Femur (tissue), 1 donor: ENCODE data around the gene NOP14.
"Not testable (repeated sequence)": the region's sequence is repeated elsewhere in the genome, so short reads cannot be mapped to it uniquely, and the experiment has no call there.

Source experiments
- DNase-seq: peaks from one replicate; pipeline ENCODE4 v3.0.0-alpha.2; 2017

NOP14 gene

GRCh38 chr4:2963175-2963965, at the start of gene NOP14, which contains the start of gene GRK4:
Gene NOP14 (minus strand): TSS chr4:2963406. CDS start chr4:2963319, 87 bp downstream.
Gene GRK4 (plus strand): TSS chr4:2963571. CDS start chr4:2964071, 500 bp downstream.
- DNase-seq: peak; percentile 99

DNA sequence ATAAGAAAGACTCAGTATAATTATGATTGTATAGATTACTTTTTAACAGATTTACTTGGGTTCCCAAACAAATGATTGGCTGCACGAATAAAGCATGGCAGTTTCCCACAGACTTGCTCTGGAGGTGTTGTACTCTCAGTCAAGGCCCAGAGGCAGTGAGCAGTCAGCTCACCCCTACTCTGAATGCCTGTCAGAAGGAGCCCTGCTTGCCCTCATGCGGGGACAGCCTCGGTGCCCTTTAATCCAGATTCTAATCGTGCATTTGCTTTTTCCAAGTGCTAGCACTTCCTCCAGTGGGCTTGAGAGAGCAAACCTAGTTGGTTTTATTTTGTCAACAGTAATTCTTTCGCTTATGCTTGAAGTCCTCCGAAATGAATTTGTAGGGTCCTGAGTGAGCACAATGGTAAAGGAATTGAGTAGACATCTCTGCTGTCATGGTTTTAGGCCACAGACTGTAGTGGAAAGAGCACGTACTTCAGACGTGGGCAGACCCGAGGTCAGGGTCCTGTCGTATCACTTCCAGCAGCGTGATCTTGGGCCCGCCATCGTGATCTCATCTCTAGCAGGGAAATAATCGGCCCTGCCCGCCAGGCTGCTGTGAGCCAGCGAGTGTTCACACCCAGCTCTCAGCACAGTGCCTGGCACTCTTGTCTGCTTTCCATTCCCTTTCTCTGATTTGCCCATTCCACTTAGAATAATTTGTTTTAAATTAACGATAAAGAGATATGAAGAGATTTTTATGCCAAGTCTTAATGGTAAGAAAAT, 48.4 kb upstream of the NOP14 start:
- no peak for DNase-seq

- DNase-seq: no peak
Measured at GRCh38 chr4:3010998-3011397, 47.8 kb upstream of the NOP14 start.

DNA sequence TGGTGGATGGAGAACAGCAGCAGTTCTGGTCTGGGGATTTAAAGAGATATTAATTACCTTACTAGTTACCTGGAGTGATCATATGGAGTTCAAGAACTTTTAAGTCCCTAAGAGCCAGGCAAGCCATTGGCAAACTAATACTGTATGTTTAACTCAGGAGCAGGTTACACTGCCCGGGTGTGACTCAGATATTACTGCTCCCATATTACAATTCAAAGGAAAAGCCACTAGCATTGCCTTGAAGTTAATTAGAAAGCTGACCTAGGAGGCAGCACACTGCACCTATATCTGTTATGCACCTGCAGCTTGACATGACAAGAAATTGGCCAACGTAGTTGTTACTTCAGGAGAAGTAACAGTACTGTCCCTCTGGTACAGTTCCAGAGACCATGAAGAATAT, 47.4 kb upstream of the NOP14 start:
- no peak for DNase-seq

- no peak for DNase-seq
Measured at GRCh38 chr4:3009422-3009821, 46.2 kb upstream of the NOP14 start.

- DNase-seq: no peak
Measured at GRCh38 chr4:3007724-3008123, 44.5 kb upstream of the NOP14 start.

- no peak for DNase-seq
Measured at GRCh38 chr4:2996415-2996814, 33.2 kb upstream of the NOP14 start.

GRCh38 chr4:2995546-2996265, 32.5 kb upstream of the NOP14 start:
- no peak for DNase-seq

GRCh38 chr4:2994917-2995316, 31.7 kb upstream of the NOP14 start:
- no peak for DNase-seq

DNA sequence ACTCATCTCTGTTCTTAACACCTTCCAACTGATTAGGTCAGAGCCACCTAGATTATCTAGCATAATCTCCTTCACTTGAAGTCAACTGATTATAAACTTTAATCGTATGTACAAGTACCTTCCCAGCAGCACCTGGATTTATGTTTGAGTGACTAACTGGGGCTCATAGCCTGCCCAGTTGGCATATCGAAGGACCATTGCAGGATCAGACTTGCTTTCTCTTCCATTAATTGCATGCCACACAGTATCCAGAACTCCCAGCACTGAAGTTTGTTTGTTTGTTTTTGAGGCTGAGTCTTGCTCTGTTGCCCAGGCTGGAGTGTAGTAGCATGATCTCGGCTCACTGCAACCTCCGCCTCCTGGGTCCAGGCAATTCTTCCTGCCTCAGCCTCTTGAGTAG, 28.0 kb upstream of the NOP14 start:
- DNase-seq: no peak

- DNase-seq: not testable (repeated sequence)
Measured at GRCh38 chr4:2983715-2984114, 20.5 kb upstream of the NOP14 start.

DNA sequence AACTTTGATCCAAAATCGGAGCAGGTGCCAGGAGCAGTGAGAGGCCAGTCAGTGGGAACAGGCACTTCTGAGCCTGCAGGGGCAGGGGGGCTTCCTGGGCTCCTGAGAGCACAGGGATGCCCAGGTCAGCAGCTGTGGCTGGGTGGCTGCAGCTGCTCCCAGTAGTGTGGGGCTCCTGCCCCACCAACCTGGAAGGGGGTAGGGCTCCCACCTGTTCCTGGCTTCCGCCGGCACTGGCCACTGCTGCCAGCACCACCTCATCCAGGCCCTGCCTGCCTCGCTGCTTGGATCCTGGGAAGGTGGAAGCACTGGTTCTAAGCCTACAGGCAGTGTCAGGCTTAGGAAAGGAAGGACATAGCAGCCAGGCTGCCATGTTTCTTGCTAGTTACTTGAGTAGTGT, 18.8 kb upstream of the NOP14 start:
- no peak for DNase-seq

GRCh38 chr4:2981256-2981819, 18.1 kb upstream of the NOP14 start:
- no peak for DNase-seq

GRCh38 chr4:2977211-2978088, 14.2 kb upstream of the NOP14 start:
- no peak for DNase-seq

DNA sequence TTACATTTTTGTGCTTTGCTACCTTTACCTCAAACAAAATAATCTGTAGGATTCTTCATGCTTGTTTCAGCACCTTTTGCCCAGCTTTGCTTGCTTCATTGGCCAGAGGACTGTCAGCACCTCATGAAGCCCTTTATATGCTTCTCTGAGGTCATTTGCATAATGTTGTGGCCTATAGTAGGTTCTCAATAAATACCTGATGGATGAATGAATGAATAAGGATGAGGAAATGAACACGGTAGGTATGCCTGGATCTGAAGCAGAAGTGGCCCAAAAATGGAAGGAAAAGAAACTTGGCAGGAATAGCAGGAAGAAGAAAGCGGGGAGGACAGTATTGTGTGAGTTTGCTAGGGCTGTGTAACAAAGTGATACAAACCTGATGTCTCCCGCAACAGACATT, 8.1 kb upstream of the NOP14 start:
- DNase-seq: no peak

- no peak for DNase-seq
Measured at GRCh38 chr4:2968381-2968780, 5.2 kb upstream of the NOP14 start.

DNA sequence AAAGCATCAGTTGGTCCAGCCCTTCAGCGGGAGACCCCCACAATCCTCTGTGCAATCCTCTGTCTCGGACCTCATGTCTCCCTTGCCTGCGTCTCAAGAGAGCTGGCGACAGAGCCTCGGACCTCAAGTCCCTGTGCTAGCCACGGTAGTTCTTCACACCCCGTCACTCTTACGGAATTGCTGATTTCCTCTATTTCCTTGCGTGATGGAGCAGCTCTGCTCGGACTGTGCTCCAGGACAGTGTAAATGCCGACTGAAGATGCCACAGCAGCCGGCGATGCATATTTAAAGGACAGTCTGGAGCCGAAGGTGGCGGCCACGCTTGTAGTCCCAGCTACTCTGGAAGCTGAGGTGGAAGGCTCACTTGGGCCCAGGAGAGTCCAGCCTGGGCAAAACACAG, 2.1 kb upstream of the NOP14 start:
- no peak for DNase-seq

DNA sequence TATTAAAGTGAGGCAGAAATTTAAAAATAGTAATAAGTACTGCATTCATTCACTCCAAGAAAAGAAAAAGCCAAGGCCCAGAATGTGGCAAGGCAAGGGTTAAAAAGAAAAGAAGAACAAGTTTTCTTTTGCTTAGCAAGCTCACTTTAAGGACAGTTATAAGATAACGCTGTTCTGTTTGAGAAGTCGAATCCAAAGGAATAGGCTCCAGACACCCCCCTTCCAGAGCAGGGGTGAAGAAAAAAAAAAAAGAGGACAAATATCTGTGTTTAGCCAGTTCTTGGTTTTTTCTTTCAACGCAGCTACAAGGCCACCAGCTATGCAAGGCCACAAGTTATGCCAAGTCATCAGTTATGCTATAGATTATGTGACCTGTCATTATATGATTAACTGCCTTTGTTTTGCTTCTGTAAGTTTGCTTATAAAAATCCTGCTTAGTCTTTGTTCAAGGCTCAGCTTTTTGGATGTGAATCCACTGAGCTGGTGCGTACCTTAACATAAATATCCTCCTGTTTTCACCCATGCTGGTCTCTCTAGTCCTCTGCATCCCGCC, 1.6 kb upstream of the NOP14 start:
- no peak for DNase-seq

DNA sequence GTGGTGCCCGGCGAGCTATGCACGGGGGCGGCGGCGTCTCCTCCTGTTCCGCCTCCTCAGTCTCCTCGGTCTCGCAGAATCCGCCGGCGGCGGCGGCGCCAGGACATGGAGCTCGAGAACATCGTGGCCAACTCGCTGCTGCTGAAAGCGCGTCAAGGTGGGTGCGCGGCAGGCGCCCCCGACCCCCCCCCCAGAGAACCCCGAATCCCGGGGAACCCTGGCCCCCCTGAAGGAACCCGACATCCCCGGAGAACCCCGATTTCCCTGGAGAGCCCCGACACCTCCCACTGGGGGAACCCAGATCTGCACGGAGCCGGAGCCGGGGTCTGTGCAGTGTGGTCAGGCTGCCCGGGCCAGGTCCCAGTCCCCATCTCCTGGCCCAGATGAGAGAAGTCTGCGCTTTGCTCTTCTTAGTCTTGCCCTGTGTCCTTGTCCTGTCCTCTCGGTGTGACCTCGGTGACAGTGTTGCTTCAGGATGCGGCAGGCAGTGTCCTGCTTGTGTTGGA, 813 bp upstream of the NOP14 start:
- DNase-seq: peak; percentile 67

- DNase-seq: no peak
Measured at GRCh38 chr4:2962614-2963174, 512 bp downstream of the NOP14 start.

GRCh38 chr4:2961811-2962441, 1.3 kb downstream of the NOP14 start:
- no peak for DNase-seq
